ENCODE measurements around the gene DBNDD2.

Gene DBNDD2

DNA sequence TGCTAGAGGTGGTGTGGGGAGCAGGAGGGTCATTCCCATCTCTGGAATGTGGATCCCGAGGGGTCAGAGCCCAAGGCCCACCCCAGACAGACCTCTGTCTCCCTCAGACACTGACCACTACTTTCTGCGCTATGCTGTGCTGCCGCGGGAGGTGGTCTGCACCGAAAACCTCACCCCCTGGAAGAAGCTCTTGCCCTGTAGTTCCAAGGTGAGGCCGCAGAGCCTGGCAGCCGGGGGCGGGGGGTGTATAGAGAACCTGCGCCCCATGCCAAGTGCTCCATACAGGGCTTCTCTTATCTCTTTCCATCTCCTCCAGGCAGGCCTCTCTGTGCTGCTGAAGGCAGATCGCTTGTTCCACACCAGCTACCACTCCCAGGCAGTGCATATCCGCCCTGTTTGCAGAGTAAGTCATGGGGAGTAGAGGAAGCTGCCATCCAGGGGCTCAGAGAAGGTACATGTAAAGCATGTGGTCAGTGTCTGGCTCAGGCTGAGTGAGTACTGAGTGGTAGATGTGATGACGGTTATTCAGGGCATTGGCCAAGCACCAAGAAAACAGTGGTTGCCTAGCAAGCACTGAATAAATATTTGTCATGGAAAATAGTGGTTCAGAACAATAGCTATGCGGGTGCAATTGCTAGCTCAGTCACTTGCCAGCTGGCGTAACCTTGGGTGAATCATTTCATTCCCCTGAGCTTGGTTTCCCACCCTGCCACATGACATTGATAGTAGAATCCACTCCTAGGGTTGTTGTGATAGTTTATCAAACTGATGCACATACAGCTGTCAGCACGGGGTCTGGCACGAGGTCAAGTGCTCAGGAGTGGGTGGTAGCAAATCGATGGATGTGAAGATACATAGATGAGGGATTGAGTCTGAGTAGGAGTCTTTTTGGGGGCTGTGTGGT is 11.4 kb downstream of the DBNDD2 start:
- peaks cover 30% of the 10 kb centered on the region for H3K4me1 Mint-ChIP-seq (ENCODE audit: low read depth)
- no peaks in the 10 kb centered on the region for H3K27me3 Mint-ChIP-seq (ENCODE audit: low read depth)
- H3K27ac Mint-ChIP-seq: peak overlapping the region; percentile 63
- no peaks in the 10 kb centered on the region for H3K9me3 Mint-ChIP-seq
- H3K36me3 Mint-ChIP-seq (ENCODE audit: low read depth): peaks cover 34% of the 10 kb centered on the region
- H3K4me3 Mint-ChIP-seq: peak overlapping the region; percentile 52

DNA sequence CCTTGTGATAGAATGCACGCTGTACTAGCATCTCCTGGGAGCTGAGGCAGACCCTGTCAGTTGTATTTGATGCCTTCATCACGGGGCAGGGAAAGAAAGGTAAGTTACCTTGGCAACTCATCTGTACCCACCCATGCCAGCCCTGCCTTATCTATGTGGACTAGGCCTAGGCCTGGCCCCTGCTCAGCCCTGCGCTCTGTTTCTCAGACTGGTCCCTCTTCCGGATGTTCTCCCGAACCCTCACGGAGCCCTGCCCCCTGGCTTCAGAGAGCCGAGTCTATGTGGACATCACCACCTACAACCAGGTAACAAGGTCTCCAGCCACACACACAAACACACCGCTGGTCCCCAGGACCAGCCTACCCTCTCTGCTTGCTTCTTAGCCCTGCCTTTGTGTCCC is 12.0 kb downstream of the DBNDD2 start:
- Mint-ChIP-seq H3K36me3 (ENCODE audit: low read depth) (peaks cover 38% of the 10 kb centered on the region), H3K4me1 (ENCODE audit: low read depth) (peaks cover 28% of the 10 kb centered on the region), H3K27me3 (ENCODE audit: low read depth) (no peaks in the 10 kb centered on the region), H3K27ac (no peak overlapping the region), H3K9me3 (no peaks in the 10 kb centered on the region), H3K4me3 (no peak overlapping the region)

DNA sequence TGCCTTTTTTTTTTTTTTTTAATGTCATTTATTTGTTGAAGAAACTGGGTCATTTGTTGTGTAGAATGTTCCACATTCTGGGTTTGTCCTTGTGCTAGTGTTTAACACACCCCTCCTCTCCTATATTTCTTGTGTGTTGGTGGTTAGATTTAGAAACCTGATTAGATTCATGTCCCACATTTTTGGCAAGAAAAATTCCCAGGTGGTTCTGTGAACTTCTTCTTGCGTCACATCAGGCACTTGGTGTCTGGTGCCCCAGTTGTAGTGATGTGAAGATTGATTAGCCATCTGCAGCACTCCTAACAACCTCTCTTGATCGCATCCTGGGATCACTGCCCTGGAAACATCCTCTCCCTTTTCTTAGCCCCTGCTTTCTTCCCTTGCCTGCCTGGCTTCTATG is 15.6 kb downstream of the DBNDD2 start:
- Mint-ChIP-seq H3K4me3 (no peak overlapping the region), H3K9me3 (no peaks in the 10 kb centered on the region), H3K27ac (no peak overlapping the region), H3K36me3 (ENCODE audit: low read depth) (peaks cover 40% of the 10 kb centered on the region), H3K27me3 (ENCODE audit: low read depth) (no peaks in the 10 kb centered on the region), H3K4me1 (ENCODE audit: low read depth) (peaks cover 6% of the 10 kb centered on the region)

DNA sequence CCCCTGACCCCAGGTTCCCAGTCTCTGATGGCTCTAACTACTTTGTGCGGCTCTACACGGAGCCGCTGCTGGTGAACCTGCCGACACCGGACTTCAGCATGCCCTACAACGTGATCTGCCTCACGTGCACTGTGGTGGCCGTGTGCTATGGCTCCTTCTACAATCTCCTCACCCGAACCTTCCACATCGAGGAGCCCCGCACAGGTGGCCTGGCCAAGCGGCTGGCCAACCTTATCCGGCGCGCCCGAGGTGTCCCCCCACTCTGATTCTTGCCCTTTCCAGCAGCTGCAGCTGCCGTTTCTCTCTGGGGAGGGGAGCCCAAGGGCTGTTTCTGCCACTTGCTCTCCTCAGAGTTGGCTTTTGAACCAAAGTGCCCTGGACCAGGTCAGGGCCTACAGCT is 17.5 kb downstream of the DBNDD2 start:
- no peaks in the 10 kb centered on the region for H3K27me3 Mint-ChIP-seq (ENCODE audit: low read depth)
- no peak overlapping the region for H3K27ac Mint-ChIP-seq
- no peak overlapping the region for H3K4me3 Mint-ChIP-seq
- H3K9me3 Mint-ChIP-seq: no peaks in the 10 kb centered on the region
- H3K36me3 Mint-ChIP-seq (ENCODE audit: low read depth): peaks cover 28% of the 10 kb centered on the region
- H3K4me1 Mint-ChIP-seq (ENCODE audit: low read depth): no peaks in the 10 kb centered on the region

DNA sequence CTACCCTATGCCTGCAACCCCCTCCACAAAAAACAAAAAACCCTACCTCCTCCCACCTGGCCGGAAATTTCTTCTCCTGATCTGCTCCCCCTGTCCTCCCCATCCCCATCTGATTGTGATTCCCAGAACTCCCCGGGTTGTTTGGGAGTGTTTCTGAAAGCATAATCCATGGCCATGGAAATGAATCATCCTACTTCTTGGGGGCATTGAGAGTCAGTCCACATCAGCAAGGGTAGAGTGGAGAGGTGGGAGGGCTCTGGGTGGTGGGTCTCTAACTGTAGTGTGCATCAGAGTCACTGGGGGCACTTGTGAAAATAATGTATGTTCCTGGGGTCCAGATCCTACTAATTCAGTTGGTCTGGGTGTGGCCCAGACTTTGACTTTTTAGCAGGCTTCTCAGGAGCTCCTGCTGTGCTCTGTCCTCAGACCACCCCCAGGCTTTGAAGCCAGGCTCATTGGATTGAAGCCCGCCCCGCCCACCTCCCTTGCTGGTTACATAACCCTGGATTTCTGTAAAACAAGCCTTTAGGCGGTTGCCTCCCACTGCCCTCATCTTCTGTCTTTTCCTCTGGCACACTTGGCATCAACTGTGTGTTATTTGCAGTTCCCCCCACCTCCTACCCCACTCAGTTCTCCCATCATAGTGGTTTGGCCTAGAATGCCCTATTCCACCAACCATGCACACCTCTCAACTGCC is 18.4 kb downstream of the DBNDD2 start:
- Mint-ChIP-seq H3K4me1 (ENCODE audit: low read depth) (peaks cover 3% of the 10 kb centered on the region), H3K4me3 (no peak overlapping the region), H3K27me3 (ENCODE audit: low read depth) (no peaks in the 10 kb centered on the region), H3K9me3 (no peaks in the 10 kb centered on the region), H3K27ac (no peak overlapping the region), H3K36me3 (ENCODE audit: low read depth) (peaks cover 25% of the 10 kb centered on the region)

DNA sequence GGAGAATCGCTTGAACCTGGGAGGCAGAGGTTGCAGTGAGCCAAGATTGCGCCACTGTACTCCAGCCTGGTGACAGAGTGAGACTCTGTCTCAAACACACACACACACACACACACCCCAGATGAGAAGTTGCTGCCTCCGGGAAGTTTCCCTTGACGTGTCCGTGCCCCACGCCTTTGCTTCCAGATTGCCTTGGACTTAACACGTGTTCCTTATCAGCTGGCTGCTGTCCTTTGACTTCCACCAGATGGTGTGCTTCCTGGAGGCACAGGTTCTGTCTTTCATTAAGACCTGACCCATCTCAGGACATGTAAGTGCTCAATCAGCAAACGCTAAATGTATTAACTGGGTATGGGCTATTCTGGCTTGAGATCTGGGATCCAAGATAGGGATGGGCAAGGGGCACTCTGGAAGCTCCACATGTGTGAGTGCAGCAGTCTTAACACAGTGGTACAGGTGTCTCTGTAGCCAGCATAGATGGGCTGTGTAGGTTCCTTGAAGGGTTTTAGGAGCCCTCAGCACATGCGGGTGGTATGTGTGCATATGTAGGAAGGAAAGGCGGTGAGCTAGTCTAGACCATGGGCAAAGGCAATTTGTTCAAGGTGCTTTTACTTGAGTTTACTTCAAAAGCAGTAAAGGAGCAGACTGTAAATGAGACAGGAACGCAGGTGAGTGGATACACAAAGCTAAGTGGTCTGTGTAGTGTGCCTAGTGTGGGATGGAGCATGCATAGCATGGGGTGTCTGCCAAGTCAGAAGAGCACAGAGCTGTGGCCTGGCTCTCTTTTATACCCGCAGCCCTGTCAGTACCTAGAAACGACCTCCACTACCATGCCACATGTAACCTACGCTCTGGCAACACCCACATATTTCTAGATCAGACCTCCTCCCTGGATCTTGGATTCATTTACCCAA is 19.4 kb downstream of the DBNDD2 start:
- Mint-ChIP-seq H3K36me3 (ENCODE audit: low read depth) (peaks cover 22% of the 10 kb centered on the region), H3K27me3 (ENCODE audit: low read depth) (no peaks in the 10 kb centered on the region), H3K27ac (no peak overlapping the region), H3K4me1 (ENCODE audit: low read depth) (peaks cover 9% of the 10 kb centered on the region), H3K4me3 (no peak overlapping the region), H3K9me3 (no peaks in the 10 kb centered on the region)

DNA sequence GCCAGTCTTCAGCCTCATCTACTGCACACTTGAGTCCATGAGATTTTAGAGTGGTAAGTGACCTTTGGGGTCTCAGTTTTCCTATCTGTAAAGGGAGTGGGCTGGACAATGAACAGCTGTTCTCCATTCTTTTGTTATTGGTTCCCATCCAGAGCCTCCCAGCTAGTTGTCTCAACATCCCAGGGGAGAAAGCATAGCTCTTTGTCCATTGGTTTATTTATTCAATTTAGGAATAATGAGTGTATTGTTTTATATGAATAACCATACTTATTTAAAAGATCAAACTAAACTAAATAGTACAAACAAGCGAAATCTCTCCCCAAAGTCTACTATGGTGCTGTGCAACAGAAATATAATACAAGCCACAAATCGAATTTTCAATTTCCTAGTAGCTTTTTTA is 21.5 kb downstream of the DBNDD2 start:
- H3K27ac Mint-ChIP-seq: no peak overlapping the region
- H3K27me3 Mint-ChIP-seq (ENCODE audit: low read depth): no peaks in the 10 kb centered on the region
- H3K4me3 Mint-ChIP-seq: no peak overlapping the region
- H3K36me3 Mint-ChIP-seq (ENCODE audit: low read depth): peaks cover 26% of the 10 kb centered on the region
- no peaks in the 10 kb centered on the region for H3K9me3 Mint-ChIP-seq
- H3K4me1 Mint-ChIP-seq (ENCODE audit: low read depth): peaks cover 14% of the 10 kb centered on the region

DNA sequence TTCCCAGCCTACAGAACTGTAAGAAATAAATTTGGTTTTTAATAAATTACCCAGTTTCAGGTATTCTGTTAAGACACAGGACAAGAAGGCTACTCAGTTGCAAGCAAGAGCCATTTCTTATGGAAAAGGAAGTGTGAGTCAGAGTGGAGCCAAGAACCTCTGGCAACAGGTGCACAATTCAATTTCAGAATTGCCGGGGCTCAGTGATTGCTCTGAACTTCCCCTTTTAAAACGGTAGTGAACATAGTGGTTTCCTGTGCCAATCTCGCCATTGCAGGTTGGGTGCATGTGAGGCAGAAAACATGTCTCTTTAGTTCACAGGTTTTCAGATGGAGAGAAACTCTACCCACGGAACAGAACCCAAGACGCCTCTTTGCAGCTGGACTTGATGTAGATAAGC is 24.2 kb downstream of the DBNDD2 start:
- Mint-ChIP-seq H3K9me3 (no peaks in the 10 kb centered on the region), H3K4me3 (no peak overlapping the region), H3K36me3 (ENCODE audit: low read depth) (peaks cover 19% of the 10 kb centered on the region), H3K27ac (peak overlapping the region; percentile 37), H3K27me3 (ENCODE audit: low read depth) (no peaks in the 10 kb centered on the region), H3K4me1 (ENCODE audit: low read depth) (peaks cover 23% of the 10 kb centered on the region)

DNA sequence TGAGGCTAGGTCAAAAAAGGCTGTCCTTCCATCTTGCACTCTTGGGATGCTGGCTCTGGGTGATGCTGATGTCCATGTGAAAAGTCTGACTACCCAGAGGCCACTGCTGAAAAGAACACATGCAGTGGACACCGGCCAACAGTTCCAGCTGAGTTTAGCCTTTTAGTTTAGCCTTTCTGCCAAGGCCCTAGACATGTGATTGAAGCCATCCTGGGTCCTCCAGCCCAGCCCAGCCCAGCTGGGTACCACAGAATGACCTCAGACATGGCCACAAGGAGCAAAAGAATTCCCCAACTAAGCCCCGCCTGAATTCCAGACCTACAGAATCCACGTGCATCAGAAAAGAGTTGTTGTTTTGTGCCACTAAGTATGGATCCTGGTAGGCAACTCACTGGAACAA is 25.2 kb downstream of the DBNDD2 start:
- Mint-ChIP-seq H3K36me3 (ENCODE audit: low read depth) (peaks cover 14% of the 10 kb centered on the region), H3K4me1 (ENCODE audit: low read depth) (peaks cover 23% of the 10 kb centered on the region), H3K27ac (no peak overlapping the region), H3K4me3 (no peak overlapping the region), H3K9me3 (no peaks in the 10 kb centered on the region), H3K27me3 (ENCODE audit: low read depth) (no peaks in the 10 kb centered on the region)

DNA sequence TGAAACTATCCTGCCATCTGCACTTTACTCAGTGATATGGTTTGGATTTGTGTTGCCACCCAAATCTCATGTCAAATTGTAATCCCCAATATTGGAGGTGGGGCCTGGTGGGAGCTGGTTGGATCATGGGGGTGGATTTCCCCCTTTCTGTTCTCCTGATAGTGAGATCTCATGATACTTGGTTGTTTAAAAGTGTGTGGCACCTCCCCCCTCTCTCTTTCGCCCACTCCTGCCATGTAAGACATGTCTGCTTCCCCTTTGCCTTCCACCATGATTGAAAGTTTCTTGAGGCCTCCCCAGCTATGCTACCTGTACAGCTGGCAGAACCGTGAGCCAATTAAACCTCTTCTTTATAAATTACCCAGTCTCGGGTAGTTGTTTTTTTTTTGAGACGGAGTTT is 25.9 kb downstream of the DBNDD2 start:
- H3K9me3 Mint-ChIP-seq: no peaks in the 10 kb centered on the region
- peaks cover 23% of the 10 kb centered on the region for H3K4me1 Mint-ChIP-seq (ENCODE audit: low read depth)
- no peak overlapping the region for H3K4me3 Mint-ChIP-seq
- no peak overlapping the region for H3K27ac Mint-ChIP-seq
- peaks cover 14% of the 10 kb centered on the region for H3K36me3 Mint-ChIP-seq (ENCODE audit: low read depth)
- H3K27me3 Mint-ChIP-seq (ENCODE audit: low read depth): no peaks in the 10 kb centered on the region

DNA sequence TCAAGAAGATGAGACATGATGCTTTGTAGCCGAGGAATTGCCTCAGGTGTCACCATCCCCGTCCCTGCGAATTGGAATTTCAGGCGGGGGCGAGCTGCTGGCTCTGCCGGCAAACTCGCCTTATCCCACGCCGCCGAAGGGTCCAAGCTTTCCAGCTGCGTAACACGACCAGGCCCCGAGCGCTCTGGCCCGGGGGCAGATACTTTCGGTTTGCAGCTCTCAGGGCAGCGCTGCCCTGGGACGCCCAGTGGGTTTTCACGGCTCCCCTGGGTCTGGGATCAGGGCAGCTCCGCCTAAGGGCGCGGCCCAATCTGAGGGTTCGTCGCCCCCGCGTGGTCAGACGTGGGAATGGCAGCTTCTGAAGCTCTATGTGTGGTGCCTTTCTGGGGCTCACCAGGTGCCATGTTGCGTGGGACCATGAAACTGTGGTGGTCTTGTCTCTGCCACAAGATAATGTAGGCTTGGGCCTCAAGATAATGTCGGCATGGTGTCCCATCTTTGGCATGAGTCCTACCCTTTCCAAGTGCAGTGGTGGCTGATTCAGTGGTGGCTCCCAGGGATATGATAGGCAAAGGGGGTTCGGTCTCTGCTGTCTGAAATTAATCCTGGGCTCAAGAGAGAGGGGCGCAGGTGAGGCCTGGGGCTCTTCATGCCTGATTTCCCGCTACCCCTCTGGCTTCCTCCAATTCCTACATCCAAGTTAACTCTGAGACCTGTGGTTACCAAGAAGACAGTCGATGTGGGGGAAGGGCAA is 28.8 kb downstream of the DBNDD2 start:
- Mint-ChIP-seq H3K9me3 (no peaks in the 10 kb centered on the region), H3K4me1 (ENCODE audit: low read depth) (peaks cover 19% of the 10 kb centered on the region), H3K27me3 (ENCODE audit: low read depth) (no peaks in the 10 kb centered on the region), H3K27ac (no peak overlapping the region), H3K36me3 (ENCODE audit: low read depth) (peaks cover 12% of the 10 kb centered on the region), H3K4me3 (peak overlapping the region; percentile 72)

DNA sequence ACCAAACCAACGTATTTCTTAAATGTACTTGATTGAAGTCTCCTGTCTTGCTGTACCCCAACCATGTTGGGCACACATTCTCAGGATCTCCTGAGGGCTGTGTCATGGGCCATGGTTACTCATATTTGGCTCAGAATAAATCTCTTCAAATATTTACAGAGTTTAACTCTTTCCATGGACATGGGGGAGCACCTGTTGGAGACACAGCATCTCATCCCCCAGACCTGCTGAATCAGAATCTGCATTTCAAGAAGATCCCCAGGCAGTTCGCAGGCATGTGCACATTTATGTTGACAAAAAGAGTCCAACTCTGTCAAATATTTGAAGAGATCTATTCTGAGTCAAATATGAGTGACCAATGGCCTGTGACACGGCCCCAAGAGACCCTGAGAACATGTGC is 32.3 kb downstream of the DBNDD2 start:
- Mint-ChIP-seq H3K9me3 (no peaks in the 10 kb centered on the region), H3K27me3 (ENCODE audit: low read depth) (peaks cover 12% of the 10 kb centered on the region), H3K4me3 (no peak overlapping the region), H3K36me3 (ENCODE audit: low read depth) (no peaks in the 10 kb centered on the region), H3K4me1 (ENCODE audit: low read depth) (peaks cover 26% of the 10 kb centered on the region), H3K27ac (no peak overlapping the region)

DNA sequence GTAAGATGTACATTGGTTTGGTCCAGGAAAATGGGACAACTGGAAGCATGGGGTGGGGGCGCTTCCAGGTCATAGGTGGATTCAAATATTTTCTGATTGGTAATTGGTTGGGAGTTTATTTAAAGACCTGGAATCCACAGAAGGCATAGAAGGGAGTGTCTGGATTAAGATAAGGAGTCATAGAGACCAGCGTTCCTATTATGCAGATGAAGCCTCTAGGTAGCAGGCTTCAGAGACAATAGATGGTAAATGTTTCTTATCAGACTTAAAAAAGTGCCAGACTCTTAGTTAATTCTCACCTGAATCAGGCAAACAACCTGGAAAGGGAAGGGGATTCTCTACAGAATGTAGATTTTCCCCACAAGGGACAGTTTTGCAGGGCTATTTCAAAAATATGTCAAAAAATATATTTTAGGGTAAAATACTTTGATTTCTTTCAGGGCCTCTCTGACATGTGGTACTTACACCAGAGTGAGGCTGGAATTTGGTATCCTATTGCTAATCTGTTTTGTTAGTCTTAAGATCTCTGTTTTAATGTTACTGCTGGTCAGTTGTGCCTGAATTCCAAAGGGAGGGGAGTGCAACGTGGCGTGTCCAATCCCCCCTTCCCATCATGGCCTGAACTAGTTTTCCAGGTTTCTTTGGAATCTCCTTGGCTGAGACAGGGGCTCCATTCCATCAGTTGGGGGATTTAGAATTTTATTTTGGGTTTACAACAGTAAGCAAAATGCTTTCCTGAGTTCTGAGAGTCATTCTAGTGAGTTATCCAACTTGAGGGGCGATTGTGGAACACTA is 33.0 kb downstream of the DBNDD2 start:
- H3K27ac Mint-ChIP-seq: no peak overlapping the region
- H3K4me1 Mint-ChIP-seq (ENCODE audit: low read depth): peaks cover 33% of the 10 kb centered on the region
- H3K27me3 Mint-ChIP-seq (ENCODE audit: low read depth): peaks cover 18% of the 10 kb centered on the region
- H3K9me3 Mint-ChIP-seq: no peaks in the 10 kb centered on the region
- H3K36me3 Mint-ChIP-seq (ENCODE audit: low read depth): no peaks in the 10 kb centered on the region
- H3K4me3 Mint-ChIP-seq: no peak overlapping the region

Measured in T-helper 1 cell treated with Interleukin-12 subunit alpha and Interleukin-12 subunit beta and Interleukin-4 antibody, amounts not matched to agents 30 μg/mL and 1 μg/mL, for 36 hours (primary cell).